BJ (cell line): ENCODE results near the gene SERPINB1. TPM values are rescaled to one million over a fixed set of nuclear protein-coding genes. Genes with fewer than 3 reads are reported as not detected.
"Not testable (repeated sequence)": the region's sequence is repeated elsewhere in the genome, so short reads cannot be mapped to it uniquely, and the experiment has no call there.

Experiments
- CTCF ChIA-PET: fragments of 350-600 bp; formaldehyde crosslinking; extraction: SDS; loops from one replicate; lab custom pipeline; 2021; ENCODE audit warnings: antibody characterized with exemption, inconsistent platforms; lab: Yijun Ruan, JAX
- POLR2A ChIA-PET: fragments of 300-600 bp; sonication (Branson Sonifier 250); formaldehyde crosslinking; extraction: SDS; loops from one replicate; lab custom pipeline; 2021; ENCODE audit warnings: antibody characterized with exemption; lab: Charles Lee
- DNase-seq: peaks from one replicate; pipeline ENCODE4 v3.0.0-alpha.2; 2011; ENCODE audit warnings: low read depth
- H3K27me3 ChIP-seq: 2 replicates; pipeline ENCODE4 v1.6.0; 2011; ENCODE audit warnings: low read length; ENCODE audit not compliant: control insufficient read depth, insufficient read depth
- H3K36me3 ChIP-seq: 2 replicates; pipeline ENCODE4 v1.5.1; 2011; ENCODE audit warnings: low read length; ENCODE audit not compliant: control insufficient read depth, insufficient read depth
- H3K4me3 ChIP-seq: 2 replicates; pipeline ENCODE4 v1.5.1; 2011; ENCODE audit warnings: low read depth, mild to moderate bottlenecking, control low read depth, low read length
- CTCF ChIP-seq: IDR thresholded peaks from 2 replicates; pipeline ENCODE4 v1.5.1; 2011; ENCODE audit warnings: low read depth, mild to moderate bottlenecking, control low read depth, inconsistent platforms, low read length, moderate library complexity; ENCODE audit not compliant: insufficient read depth
- polyA plus RNA-seq: library from polyadenylated mRNA; depleted of rRNA; stranded (reverse); fragments of >200 nt; gene quantifications from 2 replicates; pipeline ENCODE4 v1.2.3, GENCODE V29; 2011

Gene SERPINB1
- polyA plus RNA-seq, 1 experiment, result 17.9 TPM

GRCh38 chr6:2883673-2884072 lies 42.0 kb upstream of the SERPINB1 start:
- CTCF ChIA-PET, result interaction anchor here (0.9 to 1.9 kb wide), 4 partner anchors 12 to 93 kb away, joined by 3 to 5 read pairs (median 3); no protein-coding TSS in a partner anchor
- DNase-seq, result no peak
- H3K27me3 ChIP-seq, result no peaks in the 10 kb centered on the region
- POLR2A ChIA-PET, result no interaction called here
- no peaks in the 10 kb centered on the region for H3K36me3 ChIP-seq
- TF ChIP-seq CTCF, result no peak
- H3K4me3 ChIP-seq, result no peak overlapping the region

- Histone ChIP-seq H3K36me3 (no peaks in the 10 kb centered on the region), H3K27me3 (no peaks in the 10 kb centered on the region), H3K4me3 (no peak overlapping the region)
- CTCF ChIA-PET, result interaction anchor here (0.8 kb wide), 1 partner anchor 36 kb away, joined by 3 read pairs; no protein-coding TSS in a partner anchor
- POLR2A ChIA-PET, result no interaction called here
- TF ChIP-seq CTCF, result no peak
- DNase-seq, result no peak
Observed at GRCh38 chr6:2881423-2881822, 39.8 kb upstream of the SERPINB1 start.

GRCh38 chr6:2880156-2880555 lies 38.5 kb upstream of the SERPINB1 start:
- H3K36me3 ChIP-seq, H3K4me3 ChIP-seq, DNase-seq, H3K27me3 ChIP-seq, POLR2A ChIA-PET: not testable (repeated sequence)
- CTCF ChIA-PET, result interaction anchor here (1.1 kb wide), 1 partner anchor 89 kb away, joined by 4 read pairs; no protein-coding TSS in a partner anchor

GRCh38 chr6:2877960-2878359 lies 36.3 kb upstream of the SERPINB1 start:
- ChIA-PET POLR2A (no interaction called here), CTCF (interaction anchor here (0.9 to 1.2 kb wide), 4 partner anchors 9 to 54 kb away, joined by 3 read pairs; no protein-coding TSS in a partner anchor)
- no peak overlapping the region for H3K4me3 ChIP-seq
- no peaks in the 10 kb centered on the region for H3K36me3 ChIP-seq
- peaks cover 3% of the 10 kb centered on the region; the same call in 1 of the 2 replicates for H3K27me3 ChIP-seq
- no peak for DNase-seq
- TF ChIP-seq CTCF, result no peak

GRCh38 chr6:2877057-2877882 lies 35.6 kb upstream of the SERPINB1 start:
- DNase-seq, result no peak
- no peaks in the 10 kb centered on the region for H3K36me3 ChIP-seq
- no peak for TF ChIP-seq CTCF
- no peak overlapping the region for H3K4me3 ChIP-seq
- CTCF ChIA-PET, result interaction anchor here (0.7 to 1.9 kb wide), 8 partner anchors 9 to 149 kb away, joined by 3 to 10 read pairs (median 4); no protein-coding TSS in a partner anchor
- POLR2A ChIA-PET, result no interaction called here
- H3K27me3 ChIP-seq, result peaks cover 3% of the 10 kb centered on the region; the same call in 1 of the 2 replicates
